Stimulated activated CD8-positive, alpha-beta memory T cell treated with anti-CD3 and anti-CD28 coated beads, Interleukin-2, amount 100 ng/mL, for 48 hours (primary cell): Measurements from ENCODE around the gene AR.

Source experiments
- DNase-seq, 2 donors: peaks; one replicate each; pipeline ENCODE4 v3.0.0-alpha.2; 2020; ENCODE audit warnings: low read depth in 2 of 2

Gene AR, protein sequence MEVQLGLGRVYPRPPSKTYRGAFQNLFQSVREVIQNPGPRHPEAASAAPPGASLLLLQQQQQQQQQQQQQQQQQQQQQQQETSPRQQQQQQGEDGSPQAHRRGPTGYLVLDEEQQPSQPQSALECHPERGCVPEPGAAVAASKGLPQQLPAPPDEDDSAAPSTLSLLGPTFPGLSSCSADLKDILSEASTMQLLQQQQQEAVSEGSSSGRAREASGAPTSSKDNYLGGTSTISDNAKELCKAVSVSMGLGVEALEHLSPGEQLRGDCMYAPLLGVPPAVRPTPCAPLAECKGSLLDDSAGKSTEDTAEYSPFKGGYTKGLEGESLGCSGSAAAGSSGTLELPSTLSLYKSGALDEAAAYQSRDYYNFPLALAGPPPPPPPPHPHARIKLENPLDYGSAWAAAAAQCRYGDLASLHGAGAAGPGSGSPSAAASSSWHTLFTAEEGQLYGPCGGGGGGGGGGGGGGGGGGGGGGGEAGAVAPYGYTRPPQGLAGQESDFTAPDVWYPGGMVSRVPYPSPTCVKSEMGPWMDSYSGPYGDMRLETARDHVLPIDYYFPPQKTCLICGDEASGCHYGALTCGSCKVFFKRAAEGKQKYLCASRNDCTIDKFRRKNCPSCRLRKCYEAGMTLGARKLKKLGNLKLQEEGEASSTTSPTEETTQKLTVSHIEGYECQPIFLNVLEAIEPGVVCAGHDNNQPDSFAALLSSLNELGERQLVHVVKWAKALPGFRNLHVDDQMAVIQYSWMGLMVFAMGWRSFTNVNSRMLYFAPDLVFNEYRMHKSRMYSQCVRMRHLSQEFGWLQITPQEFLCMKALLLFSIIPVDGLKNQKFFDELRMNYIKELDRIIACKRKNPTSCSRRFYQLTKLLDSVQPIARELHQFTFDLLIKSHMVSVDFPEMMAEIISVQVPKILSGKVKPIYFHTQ

DNA sequence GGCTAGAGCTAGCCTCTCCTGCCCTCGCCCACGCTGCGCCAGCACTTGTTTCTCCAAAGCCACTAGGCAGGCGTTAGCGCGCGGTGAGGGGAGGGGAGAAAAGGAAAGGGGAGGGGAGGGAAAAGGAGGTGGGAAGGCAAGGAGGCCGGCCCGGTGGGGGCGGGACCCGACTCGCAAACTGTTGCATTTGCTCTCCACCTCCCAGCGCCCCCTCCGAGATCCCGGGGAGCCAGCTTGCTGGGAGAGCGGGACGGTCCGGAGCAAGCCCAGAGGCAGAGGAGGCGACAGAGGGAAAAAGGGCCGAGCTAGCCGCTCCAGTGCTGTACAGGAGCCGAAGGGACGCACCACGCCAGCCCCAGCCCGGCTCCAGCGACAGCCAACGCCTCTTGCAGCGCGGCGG lies at the start of gene AR:
Gene AR (plus strand): TSS at position 204 of the 400 bp plus-strand sequence. CDS start 1,126 bp downstream, outside the sequence.
- no peak for DNase-seq

DNA sequence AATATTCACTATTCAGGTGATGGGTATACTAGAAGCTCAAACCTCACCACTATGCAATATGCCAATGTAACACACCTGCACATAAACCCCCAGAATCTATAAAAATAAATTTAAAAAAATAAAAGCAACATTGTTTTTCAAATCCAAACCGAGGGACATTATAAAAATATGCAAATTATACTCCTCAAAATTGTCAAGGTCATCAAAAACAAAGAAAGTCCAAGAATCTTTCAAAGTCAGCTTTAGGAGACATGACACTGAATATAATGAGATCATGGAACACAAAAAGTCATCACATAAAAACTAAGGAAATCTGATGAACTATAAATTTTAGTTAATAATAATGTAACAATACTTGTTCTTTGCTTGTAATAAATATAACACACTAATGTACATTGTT lies 43.2 kb upstream of the AR start:
- no peak for DNase-seq

DNA sequence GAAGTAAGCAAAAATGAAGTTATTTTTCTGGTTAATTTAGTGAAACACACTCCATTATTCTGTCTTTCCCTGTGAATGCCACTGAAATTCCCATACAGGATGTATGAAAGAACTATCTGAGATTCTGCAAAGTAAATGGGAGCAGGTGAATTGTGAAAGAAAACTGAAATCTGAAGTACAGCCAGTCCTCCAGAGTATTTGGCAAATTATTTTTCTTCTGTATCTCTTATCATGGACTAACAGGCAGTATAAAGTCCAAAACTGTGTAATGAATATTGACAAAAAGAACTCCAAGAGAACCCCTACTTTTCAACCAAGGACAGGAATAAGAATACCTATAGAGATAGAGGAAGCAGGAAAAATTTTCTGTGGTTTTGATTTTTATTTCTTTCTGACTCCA lies 40.8 kb upstream of the AR start:
- no peak for DNase-seq

DNA sequence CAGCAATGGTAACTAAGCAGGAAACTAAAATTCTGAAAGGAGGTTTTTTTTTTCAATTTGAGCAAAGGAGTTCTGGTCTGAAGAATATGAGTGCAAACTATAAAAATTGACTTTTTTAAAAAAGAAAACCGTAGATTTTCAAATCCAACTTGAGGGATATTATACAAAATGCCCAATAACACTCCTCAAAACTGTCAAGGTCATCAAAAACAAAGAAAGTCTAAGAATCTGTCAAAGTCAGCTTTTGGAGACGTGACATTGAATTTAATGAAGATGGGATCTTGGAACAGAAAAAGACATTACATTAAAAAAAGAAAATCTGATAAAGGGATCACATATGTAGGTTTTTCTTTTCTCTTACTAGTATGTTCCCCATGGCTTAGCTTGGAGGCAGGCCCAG lies 40.4 kb upstream of the AR start:
- DNase-seq: no peak

DNA sequence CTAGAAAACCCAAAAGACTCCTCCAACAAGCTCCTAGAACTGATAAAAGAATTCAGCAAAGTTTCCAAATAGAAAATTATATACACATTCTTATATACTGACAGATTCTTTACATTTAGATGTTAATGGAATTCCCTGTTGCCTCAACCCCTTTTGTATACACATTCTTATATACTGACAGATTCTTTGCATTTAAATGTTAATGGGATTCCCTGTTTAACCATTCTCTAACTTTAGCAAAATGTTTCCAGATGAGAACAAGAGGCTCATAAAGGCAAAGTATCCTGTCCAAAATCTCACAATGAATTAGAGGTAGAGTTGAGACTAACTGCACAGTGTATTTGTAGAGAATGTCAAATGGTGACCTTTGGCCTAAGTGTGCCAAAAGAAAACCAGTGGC lies 23.1 kb upstream of the AR start:
- no peak for DNase-seq

DNA sequence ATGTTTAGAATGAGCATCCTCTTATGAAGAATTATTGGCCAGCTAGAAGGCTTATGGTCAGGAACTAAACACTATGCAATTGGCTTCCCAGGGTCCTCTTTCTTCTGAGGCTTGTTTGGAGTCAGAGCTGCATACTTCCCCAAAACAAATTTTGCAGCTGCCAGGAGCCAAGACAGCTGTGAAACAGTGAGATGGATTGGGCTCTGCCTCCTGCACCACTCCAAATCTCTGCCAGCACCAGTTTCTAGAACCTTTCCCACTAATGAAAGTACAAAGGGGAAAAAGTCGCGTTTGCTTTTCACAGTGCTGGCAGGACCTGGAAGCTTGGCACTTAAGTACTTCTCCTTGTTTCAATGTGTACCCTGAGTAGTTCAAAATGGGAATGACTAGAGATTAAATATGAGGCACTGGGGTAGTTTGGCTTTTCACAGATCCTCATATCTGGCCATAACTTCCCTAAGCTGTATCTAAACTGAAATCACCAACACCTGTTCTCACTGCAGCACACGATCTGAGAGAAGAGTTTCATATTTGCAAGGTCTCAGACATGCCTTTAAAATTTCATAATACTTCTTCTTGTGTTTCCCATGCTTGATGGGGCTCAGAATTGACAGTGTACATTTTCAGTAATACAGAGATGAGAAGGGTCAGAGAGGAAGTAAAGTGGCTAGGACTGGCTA lies 20.7 kb upstream of the AR start:
- no peak for DNase-seq

DNA sequence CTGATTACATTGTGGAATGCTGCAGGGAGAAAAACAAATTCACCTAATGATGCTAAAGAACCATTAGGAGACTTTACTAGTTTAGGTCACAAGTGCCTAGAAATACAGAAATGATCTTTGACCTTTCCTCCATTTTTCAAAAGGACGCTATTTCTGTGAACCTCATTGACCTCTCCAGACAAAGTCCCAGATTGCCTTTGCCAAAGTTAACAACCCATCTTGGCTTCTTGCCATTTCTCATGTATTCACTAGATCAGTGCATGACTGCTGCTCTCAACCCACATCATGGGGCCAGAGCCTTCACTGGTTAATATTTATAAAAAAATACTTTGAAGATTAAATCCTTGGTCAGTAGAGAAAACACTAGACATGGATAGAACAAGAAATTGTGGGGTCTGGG lies 19.9 kb upstream of the AR start:
- DNase-seq: no peak

DNA sequence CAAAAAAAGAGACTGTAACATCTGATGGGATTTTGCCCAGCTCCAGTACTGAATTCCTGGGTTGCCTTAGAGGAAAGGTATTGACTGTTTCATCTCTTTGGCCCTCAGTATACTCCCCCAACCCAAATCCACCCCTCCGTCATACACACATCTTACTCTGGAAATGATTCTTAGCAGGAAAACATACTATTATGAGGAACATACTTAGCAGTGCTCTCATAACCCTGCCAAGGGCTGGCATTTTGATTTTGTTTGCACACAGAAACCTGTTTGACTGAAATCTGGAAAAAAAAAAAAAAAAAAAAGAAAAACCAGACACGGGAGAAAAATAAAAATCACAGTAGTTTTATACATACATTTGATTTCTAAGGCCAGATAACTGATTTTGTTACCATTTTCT lies 19.4 kb upstream of the AR start:
- no peak for DNase-seq

DNA sequence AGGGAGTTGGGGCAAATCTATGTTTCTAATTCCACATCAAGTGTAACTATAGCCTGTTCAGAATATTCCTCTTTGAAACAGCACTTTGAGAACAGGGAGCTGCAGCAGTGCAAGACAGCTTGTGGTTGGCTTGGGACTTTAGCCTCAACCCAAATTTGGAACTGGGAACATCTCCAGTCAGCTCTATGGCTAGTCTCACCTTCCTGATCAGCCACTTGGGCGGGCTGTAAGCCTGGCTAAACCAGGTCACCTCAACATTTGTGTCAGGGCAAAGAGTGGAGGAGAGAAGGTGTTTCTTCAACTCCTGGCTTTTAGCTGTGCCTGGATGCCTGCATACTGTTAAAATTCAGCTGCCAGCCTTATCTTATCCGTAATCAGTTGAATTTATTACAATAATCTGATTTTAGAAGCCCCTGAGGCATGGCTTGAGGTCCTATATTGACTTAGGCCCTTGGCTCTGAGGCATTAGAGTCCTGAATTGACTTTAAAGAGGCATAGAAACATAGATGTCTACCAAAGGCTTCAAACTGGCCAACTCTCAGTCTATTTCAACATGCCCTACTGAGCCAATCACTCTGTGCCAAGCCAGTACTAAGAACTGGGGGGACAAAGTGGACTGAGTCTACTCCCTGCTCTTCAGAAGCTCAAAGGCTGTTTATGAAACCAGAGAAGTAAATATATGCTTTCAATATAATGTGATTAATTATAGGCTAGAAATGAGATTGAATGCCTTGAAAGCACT lies 18.7 kb upstream of the AR start:
- no peak for DNase-seq

DNA sequence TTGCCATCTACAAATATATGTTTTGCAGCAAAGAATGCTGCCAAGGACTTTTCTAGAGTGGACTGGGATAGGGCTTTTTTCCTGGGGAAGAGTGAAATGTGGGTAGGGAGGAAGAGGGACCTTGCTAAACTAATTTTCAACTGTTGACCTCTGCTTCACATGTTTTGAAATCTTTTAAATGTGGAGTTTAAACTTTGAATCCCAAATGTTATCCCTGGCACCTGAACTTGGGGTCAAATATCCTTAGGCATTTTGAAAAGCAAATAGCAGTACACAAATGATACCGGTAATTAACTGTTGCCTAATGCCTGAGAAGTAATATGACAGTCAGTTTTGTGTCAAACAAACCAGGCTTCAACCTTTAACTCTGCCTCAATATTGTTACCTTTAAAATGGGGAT lies 7.3 kb upstream of the AR start:
- no peak for DNase-seq

DNA sequence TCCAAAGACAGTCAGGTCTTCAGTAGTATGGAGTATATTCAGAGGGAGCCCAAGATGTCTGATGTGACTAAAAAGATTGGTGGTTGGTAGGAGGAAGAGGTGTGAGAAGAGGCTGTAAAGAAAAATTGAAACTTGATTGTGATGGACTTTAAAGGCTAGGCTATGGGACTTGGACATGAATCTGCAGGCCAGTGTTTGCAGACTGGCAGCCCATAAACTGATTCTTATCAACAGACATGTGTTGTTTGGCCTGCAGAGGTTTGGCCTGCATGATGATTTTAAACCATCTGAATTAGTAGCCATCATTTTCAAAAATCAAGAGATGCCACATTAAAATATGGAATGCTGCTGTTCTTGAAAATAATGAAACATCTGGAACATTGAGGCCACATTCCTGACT lies 5.4 kb upstream of the AR start:
- DNase-seq: no peak

DNA sequence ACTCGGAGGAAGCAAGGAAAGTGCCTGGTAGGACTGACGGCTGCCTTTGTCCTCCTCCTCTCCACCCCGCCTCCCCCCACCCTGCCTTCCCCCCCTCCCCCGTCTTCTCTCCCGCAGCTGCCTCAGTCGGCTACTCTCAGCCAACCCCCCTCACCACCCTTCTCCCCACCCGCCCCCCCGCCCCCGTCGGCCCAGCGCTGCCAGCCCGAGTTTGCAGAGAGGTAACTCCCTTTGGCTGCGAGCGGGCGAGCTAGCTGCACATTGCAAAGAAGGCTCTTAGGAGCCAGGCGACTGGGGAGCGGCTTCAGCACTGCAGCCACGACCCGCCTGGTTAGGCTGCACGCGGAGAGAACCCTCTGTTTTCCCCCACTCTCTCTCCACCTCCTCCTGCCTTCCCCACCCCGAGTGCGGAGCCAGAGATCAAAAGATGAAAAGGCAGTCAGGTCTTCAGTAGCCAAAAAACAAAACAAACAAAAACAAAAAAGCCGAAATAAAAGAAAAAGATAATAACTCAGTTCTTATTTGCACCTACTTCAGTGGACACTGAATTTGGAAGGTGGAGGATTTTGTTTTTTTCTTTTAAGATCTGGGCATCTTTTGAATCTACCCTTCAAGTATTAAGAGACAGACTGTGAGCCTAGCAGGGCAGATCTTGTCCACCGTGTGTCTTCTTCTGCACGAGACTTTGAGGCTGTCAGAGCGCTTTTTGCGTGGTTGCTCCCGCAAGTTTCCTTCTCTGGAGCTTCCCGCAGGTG lies 637 bp downstream of the AR start:
- DNase-seq: no peak

DNA sequence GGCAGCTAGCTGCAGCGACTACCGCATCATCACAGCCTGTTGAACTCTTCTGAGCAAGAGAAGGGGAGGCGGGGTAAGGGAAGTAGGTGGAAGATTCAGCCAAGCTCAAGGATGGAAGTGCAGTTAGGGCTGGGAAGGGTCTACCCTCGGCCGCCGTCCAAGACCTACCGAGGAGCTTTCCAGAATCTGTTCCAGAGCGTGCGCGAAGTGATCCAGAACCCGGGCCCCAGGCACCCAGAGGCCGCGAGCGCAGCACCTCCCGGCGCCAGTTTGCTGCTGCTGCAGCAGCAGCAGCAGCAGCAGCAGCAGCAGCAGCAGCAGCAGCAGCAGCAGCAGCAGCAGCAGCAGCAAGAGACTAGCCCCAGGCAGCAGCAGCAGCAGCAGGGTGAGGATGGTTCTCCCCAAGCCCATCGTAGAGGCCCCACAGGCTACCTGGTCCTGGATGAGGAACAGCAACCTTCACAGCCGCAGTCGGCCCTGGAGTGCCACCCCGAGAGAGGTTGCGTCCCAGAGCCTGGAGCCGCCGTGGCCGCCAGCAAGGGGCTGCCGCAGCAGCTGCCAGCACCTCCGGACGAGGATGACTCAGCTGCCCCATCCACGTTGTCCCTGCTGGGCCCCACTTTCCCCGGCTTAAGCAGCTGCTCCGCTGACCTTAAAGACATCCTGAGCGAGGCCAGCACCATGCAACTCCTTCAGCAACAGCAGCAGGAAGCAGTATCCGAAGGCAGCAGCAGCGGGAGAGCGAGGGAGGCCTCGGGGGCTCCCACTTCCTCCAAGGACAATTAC lies 1.4 kb downstream of the AR start:
- no peak for DNase-seq

DNA sequence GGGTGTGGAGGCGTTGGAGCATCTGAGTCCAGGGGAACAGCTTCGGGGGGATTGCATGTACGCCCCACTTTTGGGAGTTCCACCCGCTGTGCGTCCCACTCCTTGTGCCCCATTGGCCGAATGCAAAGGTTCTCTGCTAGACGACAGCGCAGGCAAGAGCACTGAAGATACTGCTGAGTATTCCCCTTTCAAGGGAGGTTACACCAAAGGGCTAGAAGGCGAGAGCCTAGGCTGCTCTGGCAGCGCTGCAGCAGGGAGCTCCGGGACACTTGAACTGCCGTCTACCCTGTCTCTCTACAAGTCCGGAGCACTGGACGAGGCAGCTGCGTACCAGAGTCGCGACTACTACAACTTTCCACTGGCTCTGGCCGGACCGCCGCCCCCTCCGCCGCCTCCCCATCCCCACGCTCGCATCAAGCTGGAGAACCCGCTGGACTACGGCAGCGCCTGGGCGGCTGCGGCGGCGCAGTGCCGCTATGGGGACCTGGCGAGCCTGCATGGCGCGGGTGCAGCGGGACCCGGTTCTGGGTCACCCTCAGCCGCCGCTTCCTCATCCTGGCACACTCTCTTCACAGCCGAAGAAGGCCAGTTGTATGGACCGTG lies 2.2 kb downstream of the AR start:
- no peak for DNase-seq

DNA sequence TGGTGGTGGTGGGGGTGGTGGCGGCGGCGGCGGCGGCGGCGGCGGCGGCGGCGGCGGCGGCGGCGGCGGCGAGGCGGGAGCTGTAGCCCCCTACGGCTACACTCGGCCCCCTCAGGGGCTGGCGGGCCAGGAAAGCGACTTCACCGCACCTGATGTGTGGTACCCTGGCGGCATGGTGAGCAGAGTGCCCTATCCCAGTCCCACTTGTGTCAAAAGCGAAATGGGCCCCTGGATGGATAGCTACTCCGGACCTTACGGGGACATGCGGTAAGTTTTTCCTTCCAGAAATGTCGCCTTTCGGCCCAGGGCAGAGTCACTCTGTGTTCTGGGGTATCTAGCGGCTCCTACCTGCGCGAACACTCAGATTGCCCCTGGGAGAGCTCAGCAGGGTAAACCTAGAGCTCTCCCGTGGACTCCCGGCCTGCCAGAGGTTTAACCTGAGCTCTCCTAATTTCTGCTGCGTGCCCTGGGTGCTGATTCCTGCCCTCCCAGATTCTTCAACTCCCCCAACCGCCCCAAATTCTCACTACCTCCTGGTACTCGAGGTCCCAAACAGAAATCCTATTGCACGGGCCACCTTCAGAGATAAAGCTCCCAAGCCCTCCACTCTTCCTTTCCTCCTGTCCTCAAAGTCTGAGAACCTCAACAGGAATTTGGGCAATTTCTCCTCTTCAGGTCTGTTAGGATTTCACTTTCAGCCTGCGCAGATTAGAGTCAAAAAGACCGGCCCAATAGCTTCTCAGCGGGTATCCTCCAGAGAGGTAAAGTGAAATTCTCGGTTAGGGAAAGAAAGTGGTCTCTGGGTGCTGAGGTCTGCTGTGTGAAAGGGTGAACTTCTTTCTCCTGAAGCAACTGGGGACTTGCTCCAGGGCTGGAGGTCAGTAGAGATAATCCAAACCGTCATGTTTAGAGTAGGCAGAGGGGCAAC lies 2.9 kb downstream of the AR start:
- no peak for DNase-seq

DNA sequence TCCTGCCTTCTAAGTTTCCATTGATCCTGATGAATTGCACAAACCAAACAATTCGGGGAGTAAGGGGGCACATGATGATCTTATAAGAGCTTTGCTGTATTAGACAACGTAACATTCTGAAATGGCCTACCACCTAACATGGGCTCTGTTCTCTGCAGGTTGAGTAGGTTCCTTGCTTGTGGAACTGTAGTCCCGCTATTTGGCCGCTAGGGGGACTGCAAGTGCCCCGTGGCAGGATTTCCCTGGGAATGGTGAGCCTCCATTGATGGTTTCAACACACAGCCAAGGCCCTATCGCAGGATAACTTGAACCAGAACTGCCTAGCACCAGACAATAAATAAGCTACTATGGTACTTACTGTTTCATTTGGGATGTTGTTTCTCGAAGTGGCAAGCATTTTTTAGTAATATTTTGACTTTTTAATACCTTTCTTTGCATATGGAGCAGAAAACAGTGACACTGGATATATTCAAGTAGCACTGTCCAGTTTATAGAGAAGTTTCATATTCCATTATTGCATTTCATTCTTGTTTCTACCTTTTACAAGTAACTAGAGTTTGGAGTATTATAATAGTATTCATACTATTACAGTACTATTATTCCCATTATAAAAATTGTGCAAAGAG lies 11.9 kb downstream of the AR start:
- no peak for DNase-seq

DNA sequence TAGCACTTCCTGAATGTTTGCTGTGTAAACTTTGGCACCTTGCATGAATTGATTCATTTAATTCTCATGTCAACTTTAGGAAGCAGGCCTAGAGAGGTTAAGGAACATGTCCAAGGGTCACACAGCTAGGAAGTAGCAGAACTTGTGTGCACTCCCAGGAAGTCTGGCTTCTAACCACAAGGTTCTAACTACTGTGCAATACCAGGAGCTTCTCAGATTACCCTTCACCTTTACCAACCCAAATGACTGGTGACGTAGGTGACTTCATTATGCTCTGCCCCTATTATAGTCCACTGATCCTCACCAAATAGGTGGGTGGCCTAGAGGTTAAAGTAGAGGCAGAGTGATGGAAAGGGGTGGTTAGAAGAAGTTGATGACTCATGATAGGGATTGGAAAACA lies 14.4 kb downstream of the AR start:
- no peak for DNase-seq
